GM19372 (cell line): ENCODE data around the gene COMMD4.
"Not testable (repeated sequence)": the region's sequence is repeated elsewhere in the genome, so short reads cannot be mapped to it uniquely, and the experiment has no call there.

ENCODE experiments used
- ATAC-seq: cut with Tn5 transposase; IDR thresholded peaks from one replicate; pipeline ENCODE4 v1.9.1; 2021; ENCODE audit warnings: mild to moderate bottlenecking, low read depth, moderate library complexity; ENCODE audit not compliant: unreplicated experiment

Gene COMMD4

GRCh38 chr15:75369897-75370581 is 34.2 kb downstream of the COMMD4 start:
- ATAC-seq = no peak

GRCh38 chr15:75371486-75371885 is 35.6 kb downstream of the COMMD4 start:
- no peak for ATAC-seq

DNA sequence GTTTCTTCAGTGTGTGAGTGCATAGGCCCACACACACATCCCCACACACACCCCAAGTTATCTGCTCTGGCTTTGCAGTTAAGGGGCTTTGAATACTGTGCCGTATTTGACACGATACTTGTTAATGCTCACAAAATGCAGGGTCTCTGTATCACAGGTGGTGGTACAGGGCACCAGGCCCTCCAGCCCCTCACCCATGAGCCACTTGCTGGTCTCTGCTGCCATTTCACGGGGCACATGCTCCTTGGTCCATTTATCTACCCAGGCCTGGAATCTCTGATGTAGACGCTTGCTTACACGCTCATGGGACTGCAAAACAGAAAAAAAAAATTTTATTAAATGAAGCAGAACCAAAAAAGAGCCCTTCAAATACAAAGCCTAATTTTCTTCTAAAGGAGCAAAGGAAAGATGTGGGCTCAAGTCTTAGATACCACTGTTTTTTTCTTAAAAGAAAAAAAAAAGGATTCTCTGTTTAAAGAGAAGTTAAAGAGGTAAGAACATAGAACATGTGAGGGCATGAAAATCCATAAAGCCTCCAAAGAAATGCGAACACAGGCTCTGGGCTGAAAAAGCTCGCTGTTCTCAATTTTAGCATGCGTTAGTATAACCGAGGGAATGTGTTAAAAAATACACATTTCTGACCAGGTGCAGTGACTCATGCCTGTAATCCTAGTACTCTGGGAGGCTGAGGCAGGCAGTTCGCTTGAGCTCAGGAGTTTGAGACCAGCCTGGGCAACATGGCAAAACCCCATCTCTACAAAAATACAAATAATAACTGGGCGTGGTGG is 36.2 kb downstream of the COMMD4 start:
- ATAC-seq = no peak

DNA sequence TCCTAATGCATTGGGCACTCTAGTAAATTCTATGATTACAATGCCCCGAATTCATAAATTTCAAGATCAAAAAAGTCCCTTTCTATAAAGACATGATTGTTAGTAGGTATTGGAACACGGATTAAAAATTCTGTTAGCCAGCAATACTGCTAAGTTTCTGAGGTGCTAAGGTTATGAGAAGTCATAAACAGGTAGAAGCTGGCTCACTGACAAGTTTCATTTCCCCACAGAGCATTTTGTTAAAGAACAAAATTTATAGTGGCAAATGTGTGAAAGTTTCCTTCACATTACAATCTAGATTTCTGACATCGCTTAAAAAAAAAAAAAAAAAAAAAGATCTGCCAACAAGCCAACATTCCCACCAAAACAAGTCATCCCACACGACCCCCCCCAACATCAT is 44.9 kb downstream of the COMMD4 start:
- no peak for ATAC-seq

- ATAC-seq = not testable (repeated sequence)
Observed at GRCh38 chr15:75383986-75384385, 48.1 kb downstream of the COMMD4 start.
